GM19193 (cell line): Measurements from ENCODE around the gene AFM.

Source experiments
- POLR2A ChIP-seq: IDR thresholded peaks from 4 replicates; pipeline ENCODE4 v1.6.1; 2011; ENCODE audit not compliant: insufficient read depth, insufficient read length; ENCODE audit errors: extremely low read depth

The AFM gene

GRCh38 chr4:73525611-73526010, 44.1 kb downstream of the AFM start:
- TF ChIP-seq POLR2A: no peak

GRCh38 chr4:73527196-73527595, 45.7 kb downstream of the AFM start:
- TF ChIP-seq POLR2A: no peak

GRCh38 chr4:73528171-73528570, 46.6 kb downstream of the AFM start:
- TF ChIP-seq POLR2A: no peak

GRCh38 chr4:73533515-73534422, 52.2 kb downstream of the AFM start:
- no peak for TF ChIP-seq POLR2A

- TF ChIP-seq POLR2A: no peak
These were observed 56.6 kb downstream of the AFM start for GRCh38 chr4:73538162-73538561.

- TF ChIP-seq POLR2A: no peak
These were observed 57.8 kb downstream of the AFM start for GRCh38 chr4:73539386-73539785.

- TF ChIP-seq POLR2A: no peak
These were observed 59.3 kb downstream of the AFM start for GRCh38 chr4:73540826-73541225.

GRCh38 chr4:73541251-73541650, 59.7 kb downstream of the AFM start:
- TF ChIP-seq POLR2A: no peak

- TF ChIP-seq POLR2A: no peak
These were observed 63.1 kb downstream of the AFM start for GRCh38 chr4:73544620-73545019.
